WTC11 (cell line): Measurements from ENCODE around the gene MMS19. TPM values are rescaled to one million over a fixed set of nuclear protein-coding genes. Genes with fewer than 3 reads are reported as not detected.

Source experiments
- ATAC-seq: fragments of 200-7000 bp; cut with Tn5 transposase; 2 replicates; pipeline ENCODE4 v1.10.0; 2021; ENCODE audit warnings: mild to moderate bottlenecking, moderate library complexity
- CTCF ChIA-PET: fragments of 300-600 bp; sonication (Branson Sonifier 250); formaldehyde crosslinking; loops from one replicate; lab custom pipeline; 2021; ENCODE audit warnings: antibody characterized with exemption; lab: Charles Lee
- POLR2A ChIA-PET: fragments of 350-600 bp; sonication (Branson Sonifier 250); formaldehyde crosslinking; loops from one replicate; lab custom pipeline; 2021; ENCODE audit warnings: antibody characterized with exemption; lab: Charles Lee
- DNase-seq: peaks from one replicate; pipeline ENCODE4 v3.0.0; 2021; ENCODE audit warnings: low spot score
- H3K27ac Mint-ChIP-seq: 2 replicates; pipeline ENCODE4 v1.8.0; 2021; ENCODE audit warnings: mixed read lengths
- H3K27me3 Mint-ChIP-seq: 2 replicates; pipeline ENCODE4 v1.8.0; 2021; ENCODE audit warnings: low read depth, mild to moderate bottlenecking, moderate library complexity, mixed read lengths
- H3K36me3 Mint-ChIP-seq: 2 replicates; pipeline ENCODE4 v1.8.0; 2021; ENCODE audit warnings: mixed read lengths
- H3K4me1 Mint-ChIP-seq: 2 replicates; pipeline ENCODE4 v1.8.0; 2022; ENCODE audit warnings: mixed read lengths
- H3K4me3 Mint-ChIP-seq: 2 replicates; pipeline ENCODE4 v1.8.0; 2021; ENCODE audit warnings: mild to moderate bottlenecking, moderate library complexity, mixed read lengths
- H3K9me3 Mint-ChIP-seq: 2 replicates; pipeline ENCODE4 v1.8.0; 2021; ENCODE audit warnings: mixed read lengths
- AR ChIP-seq: fragments of 250-450 bp; sonication (Bioruptor Pico); IDR thresholded peaks from 2 replicates; pipeline ENCODE4 v1.9.0; 2021; ENCODE audit warnings: mild to moderate bottlenecking
- ATF6 ChIP-seq: sonication (generic); formaldehyde crosslinking; IDR thresholded peaks from 2 replicates; pipeline ENCODE4 v1.8.1; 2023; ENCODE audit warnings: mild to moderate bottlenecking, missing genetic modification reagents
- ESRRA ChIP-seq: sonication (generic); formaldehyde crosslinking; IDR thresholded peaks from 2 replicates; pipeline ENCODE4 v1.8.1; 2022; ENCODE audit warnings: mild to moderate bottlenecking, missing genetic modification reagents, borderline replicate concordance
- FOXP4 ChIP-seq: sonication (generic); formaldehyde crosslinking; IDR thresholded peaks from 2 replicates; pipeline ENCODE4 v1.8.0; 2022; ENCODE audit warnings: mild to moderate bottlenecking, missing genetic modification reagents
- HMGA2 ChIP-seq: fragments of 250-450 bp; sonication (Bioruptor Pico); IDR thresholded peaks from 2 replicates; pipeline ENCODE4 v1.4.0; 2021; ENCODE audit warnings: mild to moderate bottlenecking, moderate library complexity
- HMGXB4 ChIP-seq: sonication (generic); formaldehyde crosslinking; IDR thresholded peaks from 2 replicates; pipeline ENCODE4 v1.8.1; 2023; ENCODE audit warnings: mild to moderate bottlenecking, moderate library complexity, missing genetic modification reagents
- JUN ChIP-seq: sonication (generic); formaldehyde crosslinking; IDR thresholded peaks from 2 replicates; pipeline ENCODE4 v1.8.0; 2023; ENCODE audit warnings: mild to moderate bottlenecking, missing genetic modification reagents
- NR1H2 ChIP-seq: sonication (generic); formaldehyde crosslinking; IDR thresholded peaks from 2 replicates; pipeline ENCODE4 v1.9.0; 2021; ENCODE audit warnings: mild to moderate bottlenecking, moderate library complexity, missing genetic modification reagents
- PREB ChIP-seq: sonication (generic); formaldehyde crosslinking; IDR thresholded peaks from 2 replicates; pipeline ENCODE4 v1.8.1; 2022; ENCODE audit warnings: mild to moderate bottlenecking, missing genetic modification reagents, moderate library complexity, borderline replicate concordance
- RELA ChIP-seq: sonication (generic); formaldehyde crosslinking; IDR thresholded peaks from 2 replicates; pipeline ENCODE4 v1.8.1; 2022; ENCODE audit warnings: missing genetic modification reagents, mild to moderate bottlenecking, borderline replicate concordance
- TEAD4 ChIP-seq: sonication (generic); formaldehyde crosslinking; IDR thresholded peaks from 2 replicates; pipeline ENCODE4 v1.8.0; 2022; ENCODE audit warnings: mild to moderate bottlenecking, missing genetic modification reagents
- TP53 ChIP-seq: sonication (generic); formaldehyde crosslinking; IDR thresholded peaks from 2 replicates; pipeline ENCODE4 v1.8.1; 2023; ENCODE audit warnings: mild to moderate bottlenecking, missing genetic modification reagents
- USF1 ChIP-seq: sonication (generic); formaldehyde crosslinking; IDR thresholded peaks from 2 replicates; pipeline ENCODE4 v1.8.0; 2022; ENCODE audit warnings: mild to moderate bottlenecking, missing genetic modification reagents
- ZNF317 ChIP-seq: sonication (generic); formaldehyde crosslinking; IDR thresholded peaks from 2 replicates; pipeline ENCODE4 v1.8.1; 2023; ENCODE audit warnings: low read depth, mild to moderate bottlenecking, moderate library complexity, missing genetic modification reagents, borderline replicate concordance
- total RNA-seq: library from RNA; stranded (reverse); gene quantifications from 3 replicates; pipeline ENCODE4 v1.2.3, GENCODE V29; 2021
- TF ChIP-seq, protein P1 (sequence below): sonication (generic); formaldehyde crosslinking; IDR thresholded peaks from 2 replicates; pipeline ENCODE4 v1.8.1; 2022; ENCODE audit warnings: low read depth, mild to moderate bottlenecking, moderate library complexity, missing genetic modification reagents, borderline replicate concordance
- TF ChIP-seq, protein P2 (sequence below): fragments of 250-450 bp; sonication (Bioruptor Pico); conservative IDR thresholded peaks from 2 replicates; pipeline ENCODE4 v1.9.0; 2021; ENCODE audit warnings: mild to moderate bottlenecking

The MMS19 gene
- total RNA-seq, 1 experiment from 2014 or later = 135 TPM

DNA sequence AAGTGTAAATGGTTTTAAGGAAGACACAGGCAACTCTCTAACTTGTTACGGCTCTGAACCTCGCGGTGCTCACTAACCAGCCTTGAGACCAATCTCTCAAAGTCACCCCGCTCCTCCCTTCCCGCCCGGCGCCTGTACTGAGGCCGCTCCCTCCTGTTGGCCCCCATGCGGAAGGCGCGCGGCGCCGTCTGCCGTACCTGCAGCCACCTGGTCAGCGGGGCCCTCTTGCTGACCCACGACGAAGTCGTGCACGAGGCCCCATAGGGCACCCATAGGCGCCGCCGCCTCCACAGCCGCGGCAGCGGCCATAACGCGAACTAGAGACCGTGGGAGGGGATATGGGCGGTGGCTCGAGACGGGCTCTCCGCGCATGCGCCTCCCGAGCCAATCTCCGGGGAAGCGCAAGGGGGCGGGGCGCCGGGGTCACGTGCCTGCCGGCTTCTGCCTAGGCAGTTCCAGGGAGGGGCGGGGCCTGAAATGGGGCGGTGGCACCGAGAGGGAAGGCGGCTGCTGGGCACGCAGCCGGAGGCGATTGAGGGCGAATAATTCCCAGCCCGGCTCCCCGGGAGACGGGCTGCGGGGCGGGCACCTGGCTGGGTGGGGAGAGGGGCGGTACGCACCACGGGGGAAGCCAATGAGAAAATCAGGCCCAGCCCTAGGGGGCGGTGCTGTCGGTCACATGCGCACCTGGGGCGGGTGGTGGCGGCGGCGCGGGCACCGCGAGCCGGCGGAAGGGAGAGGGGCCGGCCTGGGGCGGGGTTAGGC lies at the start of gene MMS19 (continued):
- TF ChIP-seq, protein P1, sequence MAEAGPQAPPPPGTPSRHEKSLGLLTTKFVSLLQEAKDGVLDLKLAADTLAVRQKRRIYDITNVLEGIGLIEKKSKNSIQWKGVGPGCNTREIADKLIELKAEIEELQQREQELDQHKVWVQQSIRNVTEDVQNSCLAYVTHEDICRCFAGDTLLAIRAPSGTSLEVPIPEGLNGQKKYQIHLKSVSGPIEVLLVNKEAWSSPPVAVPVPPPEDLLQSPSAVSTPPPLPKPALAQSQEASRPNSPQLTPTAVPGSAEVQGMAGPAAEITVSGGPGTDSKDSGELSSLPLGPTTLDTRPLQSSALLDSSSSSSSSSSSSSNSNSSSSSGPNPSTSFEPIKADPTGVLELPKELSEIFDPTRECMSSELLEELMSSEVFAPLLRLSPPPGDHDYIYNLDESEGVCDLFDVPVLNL = no peak
- TF ChIP-seq TP53 (CRISPR knock-in tag) (peak; percentile 93), NR1H2 (CRISPR knock-in tag) (no peak), RELA (CRISPR knock-in tag) (no peak), ESRRA (CRISPR knock-in tag) (no peak), AR (CRISPR knock-in tag) (no peak), ZNF317 (CRISPR knock-in tag) (no peak), USF1 (peak; percentile 98), PREB (CRISPR knock-in tag) (no peak), JUN (CRISPR knock-in tag) (peak; percentile 73), HMGA2 (no peak)
- TF ChIP-seq, protein P2, sequence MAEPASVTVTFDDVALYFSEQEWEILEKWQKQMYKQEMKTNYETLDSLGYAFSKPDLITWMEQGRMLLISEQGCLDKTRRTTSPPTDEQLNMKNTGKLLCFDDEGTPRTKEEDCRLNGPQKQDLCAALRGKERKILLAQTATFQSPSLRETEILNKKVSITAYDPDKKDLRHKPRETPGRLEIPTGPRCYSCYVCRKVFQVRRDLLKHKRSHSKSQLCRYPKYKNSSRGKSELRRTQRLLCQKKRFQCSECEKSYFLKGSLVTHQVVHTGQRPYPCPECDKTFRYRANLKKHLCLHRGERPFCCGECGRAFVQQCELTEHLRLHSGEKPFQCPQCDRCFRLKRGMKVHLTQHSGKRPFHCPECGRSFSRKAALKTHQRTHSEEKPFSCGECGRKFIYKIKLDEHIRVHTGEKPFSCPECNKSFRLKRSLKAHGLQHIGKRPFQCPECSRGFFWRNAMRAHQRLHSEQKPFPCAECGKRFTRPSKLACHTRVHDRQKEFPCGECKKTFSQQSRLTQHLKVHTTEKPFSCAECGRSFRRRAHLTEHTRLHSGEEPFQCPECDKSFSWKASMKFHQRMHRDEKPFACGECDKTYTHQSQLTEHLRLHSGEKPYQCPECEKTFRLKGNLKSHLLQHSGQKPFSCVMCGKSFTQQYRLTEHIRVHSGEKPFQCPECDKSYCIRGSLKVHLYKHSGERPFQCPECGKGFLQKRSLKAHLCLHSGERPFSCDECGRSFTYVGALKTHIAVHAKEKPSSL (CRISPR knock-in tag) = no peak

DNA sequence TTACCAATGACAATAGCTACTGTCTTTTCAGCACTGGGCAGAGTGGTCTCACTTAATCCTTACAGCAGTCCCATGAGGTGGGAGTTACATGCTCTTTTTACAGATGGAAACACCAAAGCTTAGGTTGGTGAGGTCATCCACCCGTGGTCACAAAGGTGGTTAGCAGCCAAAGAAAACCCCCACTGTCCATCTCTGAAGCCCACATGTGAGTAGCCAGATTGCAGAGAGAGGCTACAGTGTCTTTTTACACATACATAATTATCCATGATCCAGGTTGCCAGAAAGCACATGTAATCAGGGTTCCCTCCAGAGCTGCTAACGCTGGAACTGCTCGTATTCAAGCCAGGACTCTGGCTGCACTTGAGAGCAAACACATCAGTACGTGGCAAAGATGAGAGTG lies 49.7 kb upstream of the MMS19 start:
- ChIA-PET POLR2A (no interaction called here), CTCF (interaction anchor here (10.3 kb wide), 1 partner anchor 13 kb away, joined by 177 read pairs; no protein-coding TSS in a partner anchor)
- no peak overlapping the region for H3K4me3 Mint-ChIP-seq
- DNase-seq (no peak), ATAC-seq (no peak)
- TF ChIP-seq TEAD4 (CRISPR knock-in tag) = no peak
- no peaks in the 10 kb centered on the region for H3K27me3 Mint-ChIP-seq
- no peaks in the 10 kb centered on the region for H3K9me3 Mint-ChIP-seq
- no peaks in the 10 kb centered on the region for H3K36me3 Mint-ChIP-seq
- H3K4me1 Mint-ChIP-seq = peaks cover 33% of the 10 kb centered on the region
- peak overlapping the region; percentile 79; the same call in 1 of the 2 replicates for H3K27ac Mint-ChIP-seq

GRCh38 chr10:97547271-97547600 lies 49.0 kb upstream of the MMS19 start:
- DNase-seq (no peak), ATAC-seq (no peak)
- Mint-ChIP-seq H3K4me3 (no peak overlapping the region), H3K9me3 (no peaks in the 10 kb centered on the region), H3K36me3 (no peaks in the 10 kb centered on the region), H3K4me1 (peaks cover 39% of the 10 kb centered on the region), H3K27ac (no peak overlapping the region), H3K27me3 (no peaks in the 10 kb centered on the region)
- POLR2A ChIA-PET = no interaction called here
- CTCF ChIA-PET = interaction anchor here (0.8 to 10.3 kb wide), 2 partner anchors 12 to 21 kb away, joined by 3 to 177 read pairs; no protein-coding TSS in a partner anchor
- TF ChIP-seq FOXP4 (no peak), HMGXB4 (CRISPR knock-in tag) (no peak), ATF6 (CRISPR knock-in tag) (no peak)
- TF ChIP-seq, protein P1 = no peak
